IMR-90 (cell line): ENCODE results near the gene IL18R1. TPM values are rescaled to one million over a fixed set of nuclear protein-coding genes. Genes with fewer than 3 reads are reported as not detected.

Experiments
- ATAC-seq: fragments of 200-7000 bp; cut with Tn5 transposase; 2 replicates; pipeline ENCODE4 v1.9.1; 2020; ENCODE audit warnings: low read depth, mild to moderate bottlenecking, moderate library complexity
- BruUV-seq: library from RNA; stranded (reverse); fragments of 400-500 nt; replicated peaks from 2 replicates; lab custom pipeline; 2021; lab: Mats Ljungman, UMichigan
- CTCF ChIA-PET: fragments of 300-600 bp; formaldehyde crosslinking; extraction: SDS; loops from one replicate; lab custom pipeline; 2021; ENCODE audit warnings: antibody characterized with exemption; lab: Yijun Ruan, JAX
- POLR2A ChIA-PET: fragments of 300-600 bp; sonication (Branson Sonifier 250); formaldehyde crosslinking; loops from one replicate; lab custom pipeline; 2022; ENCODE audit warnings: antibody characterized with exemption; ENCODE audit not compliant: unreplicated experiment; lab: Charles Lee
- DNase-seq: peaks from one replicate; pipeline ENCODE4 v3.0.0; 2013
- H2AFZ ChIP-seq: replicated peaks from 2 replicates; pipeline ENCODE3; 2013; ENCODE audit warnings: low read length, mild to moderate bottlenecking; ENCODE audit not compliant: poor library complexity
- H2AK5ac ChIP-seq: 2 replicates; pipeline ENCODE4 v1.6.1; 2013; ENCODE audit warnings: low read depth, low read length, inconsistent platforms
- H2AK9ac ChIP-seq: replicated peaks from 2 replicates; pipeline ENCODE3; 2013; ENCODE audit warnings: mild to moderate bottlenecking, low read depth, low read length, moderate library complexity; ENCODE audit not compliant: poor library complexity
- H2BK120ac ChIP-seq: 2 replicates; pipeline ENCODE4 v1.6.1; 2013; ENCODE audit warnings: low read depth, low read length, inconsistent platforms
- H2BK15ac ChIP-seq: 3 replicates; pipeline ENCODE4 v1.6.1; 2013; ENCODE audit warnings: low read depth, low read length, inconsistent platforms
- H2BK20ac ChIP-seq: 2 replicates; pipeline ENCODE4 v1.6.1; 2013; ENCODE audit warnings: low read depth, mild to moderate bottlenecking, inconsistent platforms, low read length, moderate library complexity
- H2BK5ac ChIP-seq: 2 replicates; pipeline ENCODE4 v1.6.1; 2013; ENCODE audit warnings: mild to moderate bottlenecking, low read depth, low read length, inconsistent platforms; ENCODE audit not compliant: poor library complexity, severe bottlenecking
- H3K14ac ChIP-seq: replicated peaks from 2 replicates; pipeline ENCODE4 v1.6.1; 2013; ENCODE audit warnings: low read depth, low read length, inconsistent platforms
- H3K18ac ChIP-seq: 2 replicates; pipeline ENCODE4 v1.6.1; 2013; ENCODE audit warnings: low read depth, low read length, control low read depth
- H3K23ac ChIP-seq: 2 replicates; pipeline ENCODE4 v1.6.1; 2013; ENCODE audit warnings: low read depth, low read length, inconsistent platforms
- H3K27ac ChIP-seq: 2 replicates; pipeline ENCODE4 v1.5.1; 2013; ENCODE audit warnings: mild to moderate bottlenecking, control low read depth, low read length; ENCODE audit not compliant: insufficient read depth
- H3K27me3 ChIP-seq: 2 replicates; pipeline ENCODE4 v1.6.1; 2013; ENCODE audit warnings: low read length; ENCODE audit not compliant: control insufficient read depth, insufficient read depth
- H3K36me3 ChIP-seq: 2 replicates; pipeline ENCODE4 v1.6.1; 2013; ENCODE audit warnings: low read length, mixed read lengths; ENCODE audit not compliant: control insufficient read depth, insufficient read depth
- H3K4ac ChIP-seq: 2 replicates; pipeline ENCODE4 v1.6.1; 2013; ENCODE audit warnings: low read depth, low read length, inconsistent platforms
- H3K4me1 ChIP-seq: 2 replicates; pipeline ENCODE4 v1.6.1; 2013; ENCODE audit warnings: low read length, mixed read lengths; ENCODE audit not compliant: control insufficient read depth, insufficient read depth
- H3K4me2 ChIP-seq: 2 replicates; pipeline ENCODE4 v1.6.1; 2013; ENCODE audit warnings: low read depth, mild to moderate bottlenecking, control low read depth, low read length, moderate library complexity
- H3K4me3 ChIP-seq: 2 replicates; pipeline ENCODE4 v1.5.1; 2013; ENCODE audit warnings: low read depth, mild to moderate bottlenecking, control low read depth, low read length, moderate library complexity; ENCODE audit not compliant: insufficient read depth
- H3K56ac ChIP-seq: 2 replicates; pipeline ENCODE4 v1.6.1; 2013; ENCODE audit warnings: low read length, inconsistent platforms; ENCODE audit not compliant: insufficient read depth; ENCODE audit errors: extremely low read depth
- H3K79me1 ChIP-seq, 2 experiments: 2 replicates each; pipeline ENCODE4 v1.6.1; 2013; ENCODE audit warnings: low read length in 2 of 2, inconsistent platforms in 1 of 2, low read depth in 1 of 2
- H3K9ac ChIP-seq: 2 replicates; pipeline ENCODE4 v1.6.1; 2013; ENCODE audit warnings: low read depth, low read length, control low read depth
- H3K9me1 ChIP-seq: 2 replicates; pipeline ENCODE4 v1.6.1; 2013; ENCODE audit warnings: low read length, inconsistent platforms; ENCODE audit not compliant: insufficient read depth
- H3K9me3 ChIP-seq: 2 replicates; pipeline ENCODE4 v1.6.1; 2013; ENCODE audit warnings: low read length; ENCODE audit not compliant: control insufficient read depth, insufficient read depth
- H4K20me1 ChIP-seq: 2 replicates; pipeline ENCODE4 v1.6.1; 2013; ENCODE audit warnings: low read length, inconsistent platforms; ENCODE audit not compliant: insufficient read depth
- H4K5ac ChIP-seq: 2 replicates; pipeline ENCODE4 v1.6.1; 2013; ENCODE audit warnings: mild to moderate bottlenecking, low read depth, low read length, control low read depth
- H4K8ac ChIP-seq, 2 experiments: 2 replicates each; pipeline ENCODE4 v1.6.1; 2013; ENCODE audit warnings: low read depth in 2 of 2, low read length in 2 of 2, control low read depth in 1 of 2, inconsistent platforms in 1 of 2
- H4K91ac ChIP-seq: 2 replicates; pipeline ENCODE4 v1.6.1; 2013; ENCODE audit warnings: low read depth, low read length, inconsistent platforms; ENCODE audit not compliant: insufficient read depth
- CHD1 ChIP-seq: IDR thresholded peaks from 2 replicates; pipeline ENCODE4 v1.6.1; 2012; ENCODE audit warnings: low read depth, low read length, improper control_type of control experiment
- MAFK ChIP-seq: IDR thresholded peaks from 2 replicates; pipeline ENCODE4 v1.6.1; 2012; ENCODE audit warnings: low read depth, low read length, improper control_type of control experiment
- NFE2L2 ChIP-seq: fragments of 150-350 bp; IDR thresholded peaks from 2 replicates; pipeline ENCODE4 v1.6.1; 2016; ENCODE audit warnings: low read depth, mild to moderate bottlenecking, low read length
- RCOR1 ChIP-seq: IDR thresholded peaks from 2 replicates; pipeline ENCODE4 v1.6.1; 2012; ENCODE audit warnings: mild to moderate bottlenecking, low read length, improper control_type of control experiment; ENCODE audit not compliant: insufficient replicate concordance
- RFX5 ChIP-seq: IDR thresholded peaks from 2 replicates; pipeline ENCODE4 v1.8.0; 2012; ENCODE audit warnings: low read depth, mild to moderate bottlenecking, low read length, moderate library complexity
- WGBS, 2 experiments: methylation state at CpG; one replicate each; pipeline versions ENCODE4 v1.1.5 to v1.1.7; 2013; ENCODE audit warnings: missing lambda C conversion rate in 2 of 2; ENCODE audit not compliant: insufficient read length in 1 of 2; ENCODE audit errors: extremely low coverage in 2 of 2; 5-methylcytosine and 5-hydroxymethylcytosine counted together
- dilution Hi-C: fragments of 300-500 bp; cut with HindIII; formaldehyde crosslinking; loops from one replicate; pipeline ENCODE4 v1.14.3; 2018; ENCODE audit warnings: low sequenced_read_pairs; ENCODE audit not compliant: unreplicated experiment
- in situ Hi-C: fragments of 300-500 bp; cut with MboI; formaldehyde crosslinking; loops from 3 replicates; pipeline ENCODE4 v1.14.3; 2019; ENCODE audit warnings: low sequenced_read_pairs, inconsistent platforms, mixed read lengths
- intact Hi-C: fragments of 100-400 bp; cut with micrococcal nuclease; formaldehyde crosslinking; loops from 2 replicates; pipeline ENCODE4 v1.10.0; 2022
- polyA plus RNA-seq, 3 experiments: library from polyadenylated mRNA; depleted of rRNA; stranded (reverse); fragments of >200 nt; gene quantifications; 2 replicates each; pipeline ENCODE4 v1.2.3, GENCODE V29; 2012; ENCODE audit warnings: low replicate concordance in 1 of 3
- total RNA-seq: library from RNA; depleted of rRNA; stranded (reverse); fragments of >200 nt; gene quantifications from 2 replicates; pipeline ENCODE4 v1.2.3, GENCODE V29; 2012
- TF ChIP-seq, protein P1 (sequence below): fragments of 150-350 bp; IDR thresholded peaks from 2 replicates; pipeline ENCODE4 v1.6.1; 2017; ENCODE audit warnings: mild to moderate bottlenecking, antibody characterized with exemption, low read length, low read depth
- TF ChIP-seq, protein P2 (sequence below): conservative IDR thresholded peaks from 2 replicates; pipeline ENCODE4 v1.5.1; 2012; ENCODE audit warnings: mild to moderate bottlenecking, low read depth, low read length, improper control_type of control experiment

The IL18R1 gene
- total and polyA plus RNA-seq, 2 of the 4 experiments (the other 2 are of a cell fraction), result 0.18 to 0.24 TPM

DNA sequence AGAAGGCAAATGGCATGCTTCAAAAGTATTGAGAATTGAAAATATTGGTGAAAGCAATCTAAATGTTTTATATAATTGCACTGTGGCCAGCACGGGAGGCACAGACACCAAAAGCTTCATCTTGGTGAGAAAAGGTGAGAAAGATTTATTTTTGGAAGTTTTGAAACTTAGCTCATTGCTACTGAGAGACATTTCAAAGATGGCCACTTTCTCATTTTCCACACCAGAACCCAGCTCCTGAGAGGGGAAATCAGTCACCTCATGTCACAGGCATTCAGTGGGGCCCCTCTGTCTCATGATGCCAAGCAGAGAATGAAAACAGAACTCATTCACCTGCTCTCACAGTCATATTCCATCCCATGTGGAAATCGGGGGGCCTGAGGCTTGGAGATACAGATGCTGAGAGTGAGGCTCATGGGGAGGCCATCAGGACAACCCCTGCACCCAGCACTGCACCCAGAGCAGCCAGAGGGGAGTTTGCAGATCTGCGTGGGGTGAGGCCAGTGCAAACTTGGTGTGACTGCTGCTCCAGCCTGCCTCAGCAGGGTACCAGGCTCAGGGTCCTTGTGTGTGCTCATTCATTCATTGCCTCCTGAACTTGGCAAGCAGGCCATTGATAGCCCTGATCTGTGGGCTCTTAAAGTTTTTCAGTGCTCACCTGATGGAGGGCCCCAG is 31.4 kb downstream of the IL18R1 start:
- H3K14ac ChIP-seq, result no peak overlapping the region
- no peak overlapping the region for H2AK9ac ChIP-seq
- H3K23ac ChIP-seq, result no peak overlapping the region
- TF ChIP-seq, protein P1, sequence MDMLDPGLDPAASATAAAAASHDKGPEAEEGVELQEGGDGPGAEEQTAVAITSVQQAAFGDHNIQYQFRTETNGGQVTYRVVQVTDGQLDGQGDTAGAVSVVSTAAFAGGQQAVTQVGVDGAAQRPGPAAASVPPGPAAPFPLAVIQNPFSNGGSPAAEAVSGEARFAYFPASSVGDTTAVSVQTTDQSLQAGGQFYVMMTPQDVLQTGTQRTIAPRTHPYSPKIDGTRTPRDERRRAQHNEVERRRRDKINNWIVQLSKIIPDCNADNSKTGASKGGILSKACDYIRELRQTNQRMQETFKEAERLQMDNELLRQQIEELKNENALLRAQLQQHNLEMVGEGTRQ, result no peak
- TF ChIP-seq, protein P2, sequence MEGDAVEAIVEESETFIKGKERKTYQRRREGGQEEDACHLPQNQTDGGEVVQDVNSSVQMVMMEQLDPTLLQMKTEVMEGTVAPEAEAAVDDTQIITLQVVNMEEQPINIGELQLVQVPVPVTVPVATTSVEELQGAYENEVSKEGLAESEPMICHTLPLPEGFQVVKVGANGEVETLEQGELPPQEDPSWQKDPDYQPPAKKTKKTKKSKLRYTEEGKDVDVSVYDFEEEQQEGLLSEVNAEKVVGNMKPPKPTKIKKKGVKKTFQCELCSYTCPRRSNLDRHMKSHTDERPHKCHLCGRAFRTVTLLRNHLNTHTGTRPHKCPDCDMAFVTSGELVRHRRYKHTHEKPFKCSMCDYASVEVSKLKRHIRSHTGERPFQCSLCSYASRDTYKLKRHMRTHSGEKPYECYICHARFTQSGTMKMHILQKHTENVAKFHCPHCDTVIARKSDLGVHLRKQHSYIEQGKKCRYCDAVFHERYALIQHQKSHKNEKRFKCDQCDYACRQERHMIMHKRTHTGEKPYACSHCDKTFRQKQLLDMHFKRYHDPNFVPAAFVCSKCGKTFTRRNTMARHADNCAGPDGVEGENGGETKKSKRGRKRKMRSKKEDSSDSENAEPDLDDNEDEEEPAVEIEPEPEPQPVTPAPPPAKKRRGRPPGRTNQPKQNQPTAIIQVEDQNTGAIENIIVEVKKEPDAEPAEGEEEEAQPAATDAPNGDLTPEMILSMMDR, result no peak
- TF ChIP-seq RFX5 (no peak), MAFK (no peak), RCOR1 (no peak), NFE2L2 (no peak), CHD1 (no peak)
- H2BK15ac ChIP-seq, result no peak overlapping the region
- ChIA-PET POLR2A (no interaction called here), CTCF (no interaction called here)
- dilution Hi-C loops (no loop called here), intact Hi-C loops (no loop called here), in situ Hi-C loops (no loop called here)
- peaks cover 3% of the 10 kb centered on the region; the same call in 1 of the 2 replicates for H3K9me3 ChIP-seq
- H3K4ac ChIP-seq, result no peak overlapping the region
- no peak overlapping the region for H3K18ac ChIP-seq
- no peak overlapping the region for H3K4me2 ChIP-seq
- no peak overlapping the region for H2AK5ac ChIP-seq
- no peak overlapping the region for H2BK5ac ChIP-seq
- BruUV-seq, result no TSS peak
- H3K4me1 ChIP-seq, result no peaks in the 10 kb centered on the region
- H4K20me1 ChIP-seq, result no peaks in the 10 kb centered on the region
- H3K9me1 ChIP-seq, result no peaks in the 10 kb centered on the region
- H3K79me1 ChIP-seq, result no peaks in the 10 kb centered on the region
- H2BK20ac ChIP-seq, result no peak overlapping the region
- H2AFZ ChIP-seq, result no peak overlapping the region
- no peak for DNase-seq
- no peak overlapping the region for H3K56ac ChIP-seq
- H3K9ac ChIP-seq, result no peak overlapping the region
- 75% methylated on average over 1 of the region's 3 CpGs; no CpG with 5 or more reads in 1 of the 2 experiments for WGBS, 2 experiments
- H4K8ac ChIP-seq, result no peak overlapping the region
- H2BK120ac ChIP-seq, result no peak overlapping the region
- H4K91ac ChIP-seq, result no peak overlapping the region
- no peak overlapping the region for H3K4me3 ChIP-seq
- H3K27me3 ChIP-seq, result no peaks in the 10 kb centered on the region
- H3K27ac ChIP-seq, result no peak overlapping the region
- ATAC-seq, result no peak
- no peak overlapping the region for H4K5ac ChIP-seq
- no peaks in the 10 kb centered on the region for H3K36me3 ChIP-seq
